Nephron (organoid): ENCODE data around the gene SCAMP2.

ENCODE experiments used
- H3K27ac Mint-ChIP-seq, 3 experiments: 2 replicates each; pipeline ENCODE4 v1.8.0; 2020; ENCODE audit warnings: mixed read lengths in 3 of 3, mild to moderate bottlenecking in 2 of 3, moderate library complexity in 1 of 3
- H3K27me3 Mint-ChIP-seq: 2 replicates; pipeline ENCODE4 v1.8.0; 2021; ENCODE audit warnings: low read depth, mild to moderate bottlenecking, moderate library complexity, mixed read lengths
- H3K36me3 Mint-ChIP-seq: 2 replicates; pipeline ENCODE4 v1.8.0; 2020; ENCODE audit warnings: low read depth, mixed read lengths
- H3K4me1 Mint-ChIP-seq: 2 replicates; pipeline ENCODE4 v1.8.0; 2020; ENCODE audit warnings: mixed read lengths
- H3K4me3 Mint-ChIP-seq, 3 experiments: 2 replicates each; pipeline ENCODE4 v1.8.0; 2020; ENCODE audit warnings: mild to moderate bottlenecking in 3 of 3, mixed read lengths in 3 of 3, moderate library complexity in 2 of 3
- H3K9me3 Mint-ChIP-seq: 2 replicates; pipeline ENCODE4 v1.8.0; 2020; ENCODE audit warnings: mixed read lengths
- TF ChIP-seq, protein P1 (sequence below), 3 experiments: fragments of 200-600 bp; sonication (generic); IDR thresholded peaks; one replicate each; pipeline ENCODE4 v1.5.0; 2021; ENCODE audit warnings: antibody characterized with exemption in 3 of 3; ENCODE audit not compliant: unreplicated experiment in 3 of 3

SCAMP2 gene

GRCh38 chr15:74826921-74827320 is 46.2 kb downstream of the SCAMP2 start:
- Mint-ChIP-seq H3K4me1 (no peaks in the 10 kb centered on the region), H3K4me3 (no peak overlapping the region), H3K9me3 (no peaks in the 10 kb centered on the region), H3K36me3 (no peaks in the 10 kb centered on the region), H3K27me3 (peaks cover 77% of the 10 kb centered on the region), H3K27ac (no peak overlapping the region)
- TF ChIP-seq, protein P1, sequence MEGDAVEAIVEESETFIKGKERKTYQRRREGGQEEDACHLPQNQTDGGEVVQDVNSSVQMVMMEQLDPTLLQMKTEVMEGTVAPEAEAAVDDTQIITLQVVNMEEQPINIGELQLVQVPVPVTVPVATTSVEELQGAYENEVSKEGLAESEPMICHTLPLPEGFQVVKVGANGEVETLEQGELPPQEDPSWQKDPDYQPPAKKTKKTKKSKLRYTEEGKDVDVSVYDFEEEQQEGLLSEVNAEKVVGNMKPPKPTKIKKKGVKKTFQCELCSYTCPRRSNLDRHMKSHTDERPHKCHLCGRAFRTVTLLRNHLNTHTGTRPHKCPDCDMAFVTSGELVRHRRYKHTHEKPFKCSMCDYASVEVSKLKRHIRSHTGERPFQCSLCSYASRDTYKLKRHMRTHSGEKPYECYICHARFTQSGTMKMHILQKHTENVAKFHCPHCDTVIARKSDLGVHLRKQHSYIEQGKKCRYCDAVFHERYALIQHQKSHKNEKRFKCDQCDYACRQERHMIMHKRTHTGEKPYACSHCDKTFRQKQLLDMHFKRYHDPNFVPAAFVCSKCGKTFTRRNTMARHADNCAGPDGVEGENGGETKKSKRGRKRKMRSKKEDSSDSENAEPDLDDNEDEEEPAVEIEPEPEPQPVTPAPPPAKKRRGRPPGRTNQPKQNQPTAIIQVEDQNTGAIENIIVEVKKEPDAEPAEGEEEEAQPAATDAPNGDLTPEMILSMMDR (IDR thresholded peaks at IDR 0.05; ENCODE audit: unreplicated experiment in 3 of 3) = no peak

GRCh38 chr15:74826364-74826819 is 46.8 kb downstream of the SCAMP2 start, which contains the start of gene CPLX3:
CPLX3 (plus strand) TSS chr15:74826627; CDS start chr15:74826704, 77 bp downstream.
- no peak within 1 kb of the TSS for H3K27ac Mint-ChIP-seq
- peaks cover 83% of the 10 kb centered on the region for H3K27me3 Mint-ChIP-seq
- H3K4me3 Mint-ChIP-seq = no peak within 1 kb of the TSS
- TF ChIP-seq, protein P1 (IDR thresholded peaks at IDR 0.05; ENCODE audit: unreplicated experiment in 3 of 3) = no peak
- no peaks in the 10 kb centered on the region for H3K9me3 Mint-ChIP-seq
- no peaks in the 10 kb centered on the region for H3K4me1 Mint-ChIP-seq
- no peaks in the 10 kb centered on the region for H3K36me3 Mint-ChIP-seq

DNA sequence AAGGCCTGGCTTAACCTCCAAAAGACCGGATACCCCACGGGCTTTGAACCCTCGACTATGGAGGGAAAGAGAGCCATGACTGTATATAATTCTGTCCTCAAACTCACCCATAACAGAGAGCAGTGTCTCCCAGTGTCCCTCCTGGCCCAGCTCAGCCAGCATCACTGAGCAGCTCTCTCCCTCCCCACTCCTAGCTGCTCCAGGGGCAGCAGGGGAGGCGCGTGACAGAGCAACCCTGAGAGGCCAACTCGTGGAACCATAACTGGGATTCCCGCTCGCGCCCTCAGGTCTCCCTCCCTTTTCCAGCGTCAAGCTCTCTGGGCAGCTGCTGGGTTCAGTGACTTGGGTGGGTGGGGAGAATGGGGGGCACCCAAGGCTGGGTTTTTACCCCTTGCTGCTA is 47.3 kb downstream of the SCAMP2 start:
- no peaks in the 10 kb centered on the region for H3K4me1 Mint-ChIP-seq
- no peaks in the 10 kb centered on the region for H3K9me3 Mint-ChIP-seq
- no peak overlapping the region for H3K27ac Mint-ChIP-seq
- no peak overlapping the region for H3K4me3 Mint-ChIP-seq
- H3K27me3 Mint-ChIP-seq = peaks cover 84% of the 10 kb centered on the region
- H3K36me3 Mint-ChIP-seq = no peaks in the 10 kb centered on the region
- TF ChIP-seq, protein P1 (IDR thresholded peaks at IDR 0.05; ENCODE audit: unreplicated experiment in 3 of 3) = no peak

DNA sequence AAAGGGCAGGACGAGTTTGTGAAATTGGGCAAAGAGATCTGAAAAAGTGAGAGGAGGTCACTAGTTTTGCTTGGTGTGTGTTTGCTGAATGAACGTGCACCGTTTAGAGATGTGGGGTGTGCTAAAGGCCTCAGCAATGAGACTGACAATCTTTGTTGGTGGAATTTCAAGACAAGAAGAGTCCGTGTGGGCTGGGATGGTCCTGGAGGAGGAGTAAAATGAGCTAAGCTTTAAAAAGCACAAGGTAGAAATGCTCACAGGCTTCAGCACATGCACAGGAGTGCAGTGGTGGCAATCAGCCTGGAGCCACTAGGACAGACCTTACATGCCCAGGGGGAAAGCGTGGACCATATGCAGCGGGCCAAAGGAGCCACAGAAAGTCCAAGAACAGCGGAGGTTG is 48.2 kb downstream of the SCAMP2 start:
- no peak overlapping the region for H3K4me3 Mint-ChIP-seq
- no peaks in the 10 kb centered on the region for H3K9me3 Mint-ChIP-seq
- H3K36me3 Mint-ChIP-seq = no peaks in the 10 kb centered on the region
- TF ChIP-seq, protein P1 (IDR thresholded peaks at IDR 0.05; ENCODE audit: unreplicated experiment in 3 of 3) = no peak
- H3K27ac Mint-ChIP-seq = no peak overlapping the region
- peaks cover 79% of the 10 kb centered on the region for H3K27me3 Mint-ChIP-seq
- H3K4me1 Mint-ChIP-seq = no peaks in the 10 kb centered on the region

DNA sequence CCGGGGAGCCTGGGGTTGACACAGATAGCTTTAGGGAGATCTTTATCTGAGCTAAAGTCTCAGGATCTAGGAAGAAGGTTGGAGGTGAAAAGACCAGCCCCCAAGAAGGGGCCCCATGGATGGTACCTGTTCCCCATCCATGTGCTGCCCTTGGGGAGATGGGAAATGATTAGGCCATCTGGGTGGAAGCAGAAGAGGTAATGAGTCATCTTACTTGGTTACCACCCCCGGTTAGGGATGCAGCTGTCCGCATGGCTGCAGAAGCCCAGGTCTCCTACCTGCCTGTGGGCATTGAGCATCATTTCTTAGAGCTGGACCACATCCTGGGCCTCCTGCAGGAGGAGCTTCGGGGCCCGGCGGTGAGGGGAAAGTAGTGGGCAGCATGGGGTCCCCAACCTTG is 49.8 kb downstream of the SCAMP2 start:
- Mint-ChIP-seq H3K4me3 (no peak overlapping the region), H3K4me1 (no peaks in the 10 kb centered on the region), H3K27ac (no peak overlapping the region), H3K27me3 (peaks cover 71% of the 10 kb centered on the region), H3K9me3 (no peaks in the 10 kb centered on the region), H3K36me3 (no peaks in the 10 kb centered on the region)
- TF ChIP-seq, protein P1 (IDR thresholded peaks at IDR 0.05; ENCODE audit: unreplicated experiment in 3 of 3) = no peak

DNA sequence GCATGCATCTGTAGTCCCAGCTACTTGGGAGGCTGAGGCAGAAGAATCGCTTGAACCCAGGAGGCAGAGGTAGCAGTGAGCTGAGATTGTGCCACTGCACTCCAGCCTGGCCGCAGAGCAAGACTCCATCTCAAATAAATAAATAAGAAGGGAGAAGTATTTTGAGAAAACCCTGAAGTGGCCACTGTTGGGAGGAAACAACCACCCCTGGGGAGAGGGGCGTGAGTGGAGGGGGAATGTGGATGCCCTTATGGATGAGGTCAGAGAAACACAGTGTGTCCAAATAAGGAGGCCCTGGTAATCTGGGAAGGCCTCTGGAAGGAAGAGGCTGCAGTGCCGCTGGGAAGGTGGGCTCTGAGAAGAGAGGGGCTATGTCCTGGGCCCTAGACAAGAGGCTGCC is 50.9 kb downstream of the SCAMP2 start:
- H3K36me3 Mint-ChIP-seq = no peaks in the 10 kb centered on the region
- H3K27me3 Mint-ChIP-seq = peaks cover 60% of the 10 kb centered on the region
- TF ChIP-seq, protein P1 (IDR thresholded peaks at IDR 0.05; ENCODE audit: unreplicated experiment in 3 of 3) = no peak
- no peaks in the 10 kb centered on the region for H3K4me1 Mint-ChIP-seq
- no peak overlapping the region for H3K27ac Mint-ChIP-seq
- no peak overlapping the region for H3K4me3 Mint-ChIP-seq
- H3K9me3 Mint-ChIP-seq = no peaks in the 10 kb centered on the region
